Hepatocyte (in vitro differentiated cells): ENCODE measurements around the gene BCL11A.

Source experiments
- CTCF ChIP-seq: fragments of 200-600 bp; sonication (generic); IDR thresholded peaks from 2 replicates; pipeline ENCODE4 v1.5.1; 2016; ENCODE audit warnings: antibody characterized with exemption, mild to moderate bottlenecking; ENCODE audit not compliant: poor library complexity
- EZH2phosphoT487 ChIP-seq: fragments of 200-600 bp; sonication (generic); IDR thresholded peaks from one replicate; pipeline ENCODE4 v1.6.1; 2018; ENCODE audit warnings: antibody characterized with exemption, mild to moderate bottlenecking, low read depth, moderate library complexity; ENCODE audit not compliant: unreplicated experiment, severe bottlenecking

DNA sequence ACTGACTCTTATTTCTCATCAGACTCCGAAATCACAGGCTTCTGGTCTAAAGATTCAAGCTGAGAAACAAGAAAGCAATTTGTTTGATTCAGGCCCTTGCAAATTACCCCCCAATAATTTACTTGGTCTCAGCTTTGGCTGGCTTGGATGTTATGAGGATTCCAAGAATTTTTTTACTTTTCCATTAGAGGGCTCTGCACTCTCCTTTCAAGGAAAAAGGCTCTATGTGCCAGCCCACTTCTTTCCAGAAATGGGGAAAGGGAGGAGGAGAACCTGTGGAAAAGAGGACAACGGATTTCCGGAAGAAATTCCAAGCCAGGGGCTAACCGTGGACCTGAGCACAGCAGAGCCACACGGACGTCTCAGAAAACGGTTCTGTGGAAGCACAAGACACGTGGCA, 44.4 kb downstream of the BCL11A start:
- TF ChIP-seq CTCF = no peak
- TF ChIP-seq EZH2phosphoT487 = no peak
